Naive thymus-derived CD8-positive, alpha-beta T cell (primary cell): Measurements from ENCODE around the gene HRH2. TPM values are rescaled to one million over a fixed set of nuclear protein-coding genes. Genes with fewer than 3 reads are reported as not detected.
A peak's percentile ranks its signal among the peaks of the same experiment; 100 is the strongest.
"Not testable (repeated sequence)": the region's sequence is repeated elsewhere in the genome, so short reads cannot be mapped to it uniquely, and the experiment has no call there.

Experiments
- ATAC-seq, 2 donors: fragments of 150-1000 bp; cut with Tn5 transposase in 1 of 2; sonication (Bioruptor Pico), chemical (Tn5 transposase) in 1 of 2; 1 replicate in 1 of 2; 2 replicates in 1 of 2; pipeline ENCODE4 v1.10.0; 2021; ENCODE audit warnings: mild to moderate bottlenecking in 2 of 2, moderate library complexity in 2 of 2
- POLR2A ChIA-PET: fragments of 350-600 bp; sonication (Branson Sonifier 250); formaldehyde crosslinking; loops from one replicate; lab custom pipeline; 2021; ENCODE audit warnings: antibody characterized with exemption; lab: Charles Lee
- DNase-seq, 10 donors: peaks; one replicate each; pipeline versions ENCODE4 v3.0.0 to v3.0.0-alpha.2; 2020 to 2022
- H3K27ac Mint-ChIP-seq, 10 donors: one replicate each; pipeline ENCODE4 v1.8.0; 2020 to 2022; ENCODE audit warnings: mild to moderate bottlenecking in 10 of 10, mixed read lengths in 10 of 10, moderate library complexity in 4 of 10, inconsistent platforms in 1 of 10
- H3K27me3 Mint-ChIP-seq, 5 donors: one replicate each; pipeline ENCODE4 v1.8.0; 2021 to 2022; ENCODE audit warnings: mixed read lengths in 5 of 5
- H3K36me3 Mint-ChIP-seq, 3 donors: one replicate each; pipeline ENCODE4 v1.8.0; 2020 to 2022; ENCODE audit warnings: mixed read lengths in 3 of 3, mild to moderate bottlenecking in 2 of 3, inconsistent platforms in 1 of 3
- H3K4me1 Mint-ChIP-seq, 4 donors: one replicate each; pipeline ENCODE4 v1.8.0; 2021 to 2022; ENCODE audit warnings: mixed read lengths in 4 of 4
- H3K4me3 Mint-ChIP-seq, 10 donors: one replicate each; pipeline ENCODE4 v1.8.0; 2020 to 2022; ENCODE audit warnings: mild to moderate bottlenecking in 10 of 10, mixed read lengths in 10 of 10, moderate library complexity in 6 of 10, inconsistent platforms in 1 of 10
- H3K9me3 Mint-ChIP-seq, 9 donors: one replicate each; pipeline ENCODE4 v1.8.0; 2020 to 2022; ENCODE audit warnings: mixed read lengths in 9 of 9, mild to moderate bottlenecking in 3 of 9, inconsistent platforms in 1 of 9, moderate library complexity in 1 of 9
- polyA plus RNA-seq, 3 donors: library from polyadenylated mRNA; unstranded; fragments of 300-500 nt; fragmentation: Illumina TruSeq; gene quantifications; one replicate each; pipeline ENCODE4 v1.2.3, GENCODE V29; 2021
- total RNA-seq, 8 experiments: library from RNA in 2 of 8; stranded (reverse) in 2 of 8; gene quantifications; one replicate each; pipeline ENCODE4 v1.2.3 and lab custom pipeline; 2021 to 2026

HRH2 gene
- total RNA-seq (1 to 10 TPM; 2.0 to 2.4 TPM), polyA plus RNA-seq (1 to 10 TPM; 2.6 to 8.6 (median 5.5) TPM), total RNA-seq (lab: John Stamatoyannopoulos, UW) (1.8 to 85.0 (median 11.6) reads per million in 6 experiments)

GRCh38 chr5:175657593-175658271, at the start of gene HRH2:
HRH2 (plus strand) TSS chr5:175658071; CDS start chr5:175683234, 25,163 bp downstream.
- peaks cover 56 to 97% (median 85%) of the 10 kb centered on the region in 4 donors for H3K4me1 Mint-ChIP-seq
- H3K27ac Mint-ChIP-seq: peak within 1 kb of the TSS; percentile 65 to 96 (median 90)
- DNase-seq: peak in 8 of 10 donors; percentile 15 to 70 (median 36)
- H3K4me3 Mint-ChIP-seq: peak within 1 kb of the TSS; percentile 92 to 100 (median 96)
- H3K27me3 Mint-ChIP-seq: peaks cover 0 to 1% (median 0%) of the 10 kb centered on the region in 5 donors
- ATAC-seq: peak; percentile 41 to 49
- peaks cover 0 to 17% (median 3%) of the 10 kb centered on the region in 3 donors for H3K36me3 Mint-ChIP-seq
- POLR2A ChIA-PET: interaction anchor here (0.7 to 1.6 kb wide), 2 partner anchors 108 to 124 kb away, joined by 3 to 4 read pairs; no protein-coding TSS in a partner anchor
- H3K9me3 Mint-ChIP-seq: no peaks in the 10 kb centered on the region

- POLR2A ChIA-PET: no interaction called here
- Mint-ChIP-seq H3K27ac (peak overlapping the region in 1 of 10 donors; percentile 65), H3K9me3 (peaks cover 0 to 19% (median 0%) of the 10 kb centered on the region in 9 donors), H3K4me3 (no peak overlapping the region), H3K4me1 (peaks cover 8 to 19% (median 14%) of the 10 kb centered on the region in 4 donors), H3K36me3 (peaks cover 0 to 6% (median 2%) of the 10 kb centered on the region in 3 donors), H3K27me3 (peaks cover 0 to 4% (median 0%) of the 10 kb centered on the region in 5 donors)
- peak in 1 of 2 donors; percentile 22 for ATAC-seq
- DNase-seq: no peak
Measured at GRCh38 chr5:175609526-175609925, 48.3 kb upstream of the HRH2 start.

- POLR2A ChIA-PET: no interaction called here
Measured at GRCh38 chr5:175610381-175610780, 47.5 kb upstream of the HRH2 start.

GRCh38 chr5:175610898-175611297, 47.0 kb upstream of the HRH2 start:
- POLR2A ChIA-PET: no interaction called here
- DNase-seq: no peak
- H3K27me3 Mint-ChIP-seq: peaks cover 0 to 4% (median 0%) of the 10 kb centered on the region in 5 donors
- H3K4me3 Mint-ChIP-seq: no peak overlapping the region
- H3K36me3 Mint-ChIP-seq: peaks cover 0 to 6% (median 2%) of the 10 kb centered on the region in 3 donors
- H3K4me1 Mint-ChIP-seq: peaks cover 6 to 18% (median 10%) of the 10 kb centered on the region in 4 donors
- H3K27ac Mint-ChIP-seq: no peak overlapping the region
- peaks cover 0 to 19% (median 0%) of the 10 kb centered on the region in 9 donors for H3K9me3 Mint-ChIP-seq
- no peak for ATAC-seq

More at GRCh38 chr5:175610381-175610780, 47.5 kb upstream of the HRH2 start:
- DNase-seq (no peak), ATAC-seq (no peak)
- Mint-ChIP-seq H3K36me3 (peaks cover 0 to 6% (median 2%) of the 10 kb centered on the region in 3 donors), H3K4me3 (no peak overlapping the region), H3K27me3 (peaks cover 0 to 4% (median 0%) of the 10 kb centered on the region in 5 donors), H3K4me1 (peaks cover 6 to 18% (median 10%) of the 10 kb centered on the region in 4 donors), H3K9me3 (peaks cover 0 to 19% (median 0%) of the 10 kb centered on the region in 9 donors), H3K27ac (no peak overlapping the region)

- Mint-ChIP-seq H3K27me3 (peaks cover 0 to 4% (median 0%) of the 10 kb centered on the region in 5 donors), H3K4me3 (no peak overlapping the region), H3K27ac (peak overlapping the region in 1 of 10 donors; percentile 10), H3K4me1 (peaks cover 9 to 24% (median 20%) of the 10 kb centered on the region in 4 donors), H3K36me3 (peaks cover 0 to 6% (median 2%) of the 10 kb centered on the region in 3 donors), H3K9me3 (peaks cover 0 to 19% (median 0%) of the 10 kb centered on the region in 9 donors)
- DNase-seq: no peak
- POLR2A ChIA-PET: no interaction called here
- no peak for ATAC-seq
Measured at GRCh38 chr5:175614223-175614815, 43.6 kb upstream of the HRH2 start.

GRCh38 chr5:175614861-175615260, 43.0 kb upstream of the HRH2 start:
- Mint-ChIP-seq H3K4me3 (no peak overlapping the region), H3K27ac (no peak overlapping the region), H3K9me3 (peaks cover 0 to 19% (median 0%) of the 10 kb centered on the region in 9 donors), H3K4me1 (peaks cover 6 to 20% (median 17%) of the 10 kb centered on the region in 4 donors), H3K27me3 (peaks cover 0 to 4% (median 0%) of the 10 kb centered on the region in 5 donors), H3K36me3 (peaks cover 0 to 6% (median 2%) of the 10 kb centered on the region in 3 donors)
- DNase-seq (no peak), ATAC-seq (no peak)
- POLR2A ChIA-PET: no interaction called here

GRCh38 chr5:175616083-175616482, 41.8 kb upstream of the HRH2 start:
- DNase-seq (no peak), ATAC-seq (no peak)
- Mint-ChIP-seq H3K4me1 (peaks cover 6 to 19% (median 16%) of the 10 kb centered on the region in 4 donors), H3K9me3 (peaks cover 0 to 19% (median 0%) of the 10 kb centered on the region in 9 donors), H3K27me3 (peaks cover 0 to 1% (median 0%) of the 10 kb centered on the region in 5 donors), H3K4me3 (no peak overlapping the region), H3K27ac (no peak overlapping the region), H3K36me3 (peaks cover 0 to 6% (median 2%) of the 10 kb centered on the region in 3 donors)
- POLR2A ChIA-PET: interaction anchor here (1.1 kb wide), 1 partner anchor 43 kb away, joined by 3 read pairs; no protein-coding TSS in a partner anchor

GRCh38 chr5:175616527-175616926, 41.3 kb upstream of the HRH2 start:
- not testable (repeated sequence) for DNase-seq, ATAC-seq, H3K27me3 Mint-ChIP-seq, H3K36me3 Mint-ChIP-seq, H3K4me3 Mint-ChIP-seq
- peaks cover 6 to 19% (median 16%) of the 10 kb centered on the region in 4 donors for H3K4me1 Mint-ChIP-seq
- H3K9me3 Mint-ChIP-seq: peaks cover 0 to 20% (median 0%) of the 10 kb centered on the region in 9 donors
- H3K27ac Mint-ChIP-seq: peak overlapping the region in 2 of 10 donors; percentile 29 to 34
- POLR2A ChIA-PET: interaction anchor here (1.1 kb wide), 1 partner anchor 42 kb away, joined by 3 read pairs; no protein-coding TSS in a partner anchor

- no peak overlapping the region for H3K4me3 Mint-ChIP-seq
- peaks cover 0 to 29% (median 0%) of the 10 kb centered on the region in 9 donors for H3K9me3 Mint-ChIP-seq
- ATAC-seq: no peak
- POLR2A ChIA-PET: no interaction called here
- H3K4me1 Mint-ChIP-seq: peaks cover 6 to 19% (median 16%) of the 10 kb centered on the region in 4 donors
- H3K36me3 Mint-ChIP-seq: peaks cover 0 to 5% (median 2%) of the 10 kb centered on the region in 3 donors
- H3K27ac Mint-ChIP-seq: peak overlapping the region in 2 of 10 donors; percentile 58 to 74
- no peaks in the 10 kb centered on the region for H3K27me3 Mint-ChIP-seq
- DNase-seq: no peak
Measured at GRCh38 chr5:175617447-175617846, 40.4 kb upstream of the HRH2 start.

GRCh38 chr5:175620527-175620926, 37.3 kb upstream of the HRH2 start:
- ATAC-seq: no peak
- no peaks in the 10 kb centered on the region for H3K27me3 Mint-ChIP-seq
- POLR2A ChIA-PET: no interaction called here
- no peak overlapping the region for H3K27ac Mint-ChIP-seq
- peaks cover 0 to 14% (median 0%) of the 10 kb centered on the region in 9 donors for H3K9me3 Mint-ChIP-seq
- H3K36me3 Mint-ChIP-seq: peaks cover 0 to 4% (median 1%) of the 10 kb centered on the region in 3 donors
- peaks cover 5 to 16% (median 15%) of the 10 kb centered on the region in 4 donors for H3K4me1 Mint-ChIP-seq
- DNase-seq: no peak
- no peak overlapping the region for H3K4me3 Mint-ChIP-seq

- H3K27ac Mint-ChIP-seq: no peak overlapping the region
- peaks cover 0 to 14% (median 2%) of the 10 kb centered on the region in 9 donors for H3K9me3 Mint-ChIP-seq
- H3K27me3 Mint-ChIP-seq: no peaks in the 10 kb centered on the region
- H3K4me1 Mint-ChIP-seq: peaks cover 3 to 11% (median 7%) of the 10 kb centered on the region in 4 donors
- DNase-seq (no peak), ATAC-seq (no peak)
- H3K36me3 Mint-ChIP-seq: peaks cover 0 to 4% (median 3%) of the 10 kb centered on the region in 3 donors
- POLR2A ChIA-PET: no interaction called here
- no peak overlapping the region for H3K4me3 Mint-ChIP-seq
Measured at GRCh38 chr5:175621971-175622370, 35.9 kb upstream of the HRH2 start.

- peaks cover 0 to 4% (median 3%) of the 10 kb centered on the region in 3 donors for H3K36me3 Mint-ChIP-seq
- no peak overlapping the region for H3K4me3 Mint-ChIP-seq
- peaks cover 0 to 14% (median 2%) of the 10 kb centered on the region in 9 donors for H3K9me3 Mint-ChIP-seq
- DNase-seq (no peak), ATAC-seq (no peak)
- H3K4me1 Mint-ChIP-seq: peaks cover 0 to 8% (median 3%) of the 10 kb centered on the region in 4 donors
- H3K27me3 Mint-ChIP-seq: no peaks in the 10 kb centered on the region
- POLR2A ChIA-PET: no interaction called here
- no peak overlapping the region for H3K27ac Mint-ChIP-seq
Measured at GRCh38 chr5:175623088-175623487, 34.8 kb upstream of the HRH2 start.
